Measurements from ENCODE around the gene PIH1D2. TPM values are rescaled to one million over a fixed set of nuclear protein-coding genes. Genes with fewer than 3 reads are reported as not detected.

PIH1D2 gene
- total RNA-seq, 1 experiment from 2014 or later: 1.6 TPM

DNA sequence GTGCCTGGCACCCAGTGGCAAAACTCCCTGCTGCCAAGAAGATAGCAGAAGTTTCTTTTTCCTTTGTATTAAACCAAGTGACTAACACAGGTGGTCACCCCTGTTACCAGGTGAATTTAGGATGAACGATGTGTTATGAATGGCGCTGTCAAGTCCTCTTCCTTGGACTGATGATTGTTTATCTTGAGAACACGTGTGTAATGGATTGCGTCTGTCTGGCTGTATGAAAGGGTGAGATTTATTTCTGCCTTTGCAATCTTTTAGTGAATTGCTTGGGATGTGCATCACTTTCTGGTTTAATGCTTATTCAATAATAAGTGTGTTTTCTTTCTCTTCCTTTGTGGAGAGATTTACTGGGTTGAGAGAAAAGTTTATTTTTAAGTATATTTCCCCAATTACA, 49.3 kb upstream of the PIH1D2 start:
- Histone ChIP-seq H3K9me2 (ENCODE audit: insufficient read depth) (no peaks in the 10 kb centered on the region), H3K9me3 (ENCODE audit: control insufficient read depth in 1 of 2, insufficient read depth in 1 of 2, low read depth in 1 of 2, low read length in 2 of 2) (no peaks in the 10 kb centered on the region), H3K27me3 (ENCODE audit: insufficient read depth, low read length) (no peaks in the 10 kb centered on the region), H3K4me3 (replicated peaks in 1 of 2; ENCODE audit: low read depth in 1 of 2, low read length in 2 of 2) (no peak overlapping the region), H3K4me1 (ENCODE audit: control insufficient read depth in 1 of 2, insufficient read depth in 2 of 2, low read length in 2 of 2) (peaks cover 51 to 85% of the 10 kb centered on the region in 2 experiments), H3K36me3 (ENCODE audit: control insufficient read depth in 1 of 2, insufficient read depth in 2 of 2, low read length in 2 of 2) (no peaks in the 10 kb centered on the region), H2AFZ (ENCODE audit: low read depth, low read length, poor library complexity, severe bottlenecking) (no peak overlapping the region), H3K79me2 (ENCODE audit: insufficient read depth, low read length) (no peaks in the 10 kb centered on the region), H3K9ac (ENCODE audit: low read length) (no peak overlapping the region), H3K27ac (ENCODE audit: low read depth, low read length) (no peak overlapping the region), H3K4me2 (ENCODE audit: low read length) (no peak overlapping the region), H4K20me1 (ENCODE audit: insufficient read depth) (no peaks in the 10 kb centered on the region)
- ChIA-PET RAD21 (ENCODE audit: low non-redundant PET in 1 of 2, low total read pairs in 2 of 2, uncharacterized antibody in 2 of 2, unreplicated experiment in 2 of 2) (no interaction called here), CTCF (interaction anchor here (2.2 kb wide), 1 partner anchor 10 kb away, joined by 12 read pairs; no protein-coding TSS in a partner anchor), POLR2A (no interaction called here)
- no peak for DNase-seq (ENCODE audit: low read depth, low spot score)
- ATAC-seq: no peak
- TF ChIP-seq, protein P1, sequence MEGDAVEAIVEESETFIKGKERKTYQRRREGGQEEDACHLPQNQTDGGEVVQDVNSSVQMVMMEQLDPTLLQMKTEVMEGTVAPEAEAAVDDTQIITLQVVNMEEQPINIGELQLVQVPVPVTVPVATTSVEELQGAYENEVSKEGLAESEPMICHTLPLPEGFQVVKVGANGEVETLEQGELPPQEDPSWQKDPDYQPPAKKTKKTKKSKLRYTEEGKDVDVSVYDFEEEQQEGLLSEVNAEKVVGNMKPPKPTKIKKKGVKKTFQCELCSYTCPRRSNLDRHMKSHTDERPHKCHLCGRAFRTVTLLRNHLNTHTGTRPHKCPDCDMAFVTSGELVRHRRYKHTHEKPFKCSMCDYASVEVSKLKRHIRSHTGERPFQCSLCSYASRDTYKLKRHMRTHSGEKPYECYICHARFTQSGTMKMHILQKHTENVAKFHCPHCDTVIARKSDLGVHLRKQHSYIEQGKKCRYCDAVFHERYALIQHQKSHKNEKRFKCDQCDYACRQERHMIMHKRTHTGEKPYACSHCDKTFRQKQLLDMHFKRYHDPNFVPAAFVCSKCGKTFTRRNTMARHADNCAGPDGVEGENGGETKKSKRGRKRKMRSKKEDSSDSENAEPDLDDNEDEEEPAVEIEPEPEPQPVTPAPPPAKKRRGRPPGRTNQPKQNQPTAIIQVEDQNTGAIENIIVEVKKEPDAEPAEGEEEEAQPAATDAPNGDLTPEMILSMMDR (IDR thresholded peaks at IDR 0.05 in 2 of 3, conservative IDR thresholded peaks at IDR 0.05 in 1 of 3; ENCODE audit: borderline replicate concordance in 1 of 3, insufficient read depth in 1 of 3, low read depth in 2 of 3, low read length in 2 of 3): no peak
- TF ChIP-seq ELF1 (IDR thresholded peaks at IDR 0.05; ENCODE audit: borderline replicate concordance, low read depth) (no peak), EGR1 (IDR thresholded peaks at IDR 0.05; ENCODE audit: low read depth) (no peak), POLR2AphosphoS5 (IDR thresholded peaks at IDR 0.05; ENCODE audit: low read depth, low read length) (no peak), FOSL1 (IDR thresholded peaks at IDR 0.05; ENCODE audit: low read depth) (no peak), EZH2 (IDR thresholded peaks at IDR 0.05) (no peak), CEBPB (IDR thresholded peaks at IDR 0.05; ENCODE audit: low read depth) (no peak)
- intact Hi-C loops (cut with micrococcal nuclease): loop anchor here (5.0 kb wide), 1 partner anchor 34 kb away; no protein-coding TSS in a partner anchor
- BruUV-seq (replicated peaks): no TSS peak
